ENCODE results near the gene NPS.

DNA sequence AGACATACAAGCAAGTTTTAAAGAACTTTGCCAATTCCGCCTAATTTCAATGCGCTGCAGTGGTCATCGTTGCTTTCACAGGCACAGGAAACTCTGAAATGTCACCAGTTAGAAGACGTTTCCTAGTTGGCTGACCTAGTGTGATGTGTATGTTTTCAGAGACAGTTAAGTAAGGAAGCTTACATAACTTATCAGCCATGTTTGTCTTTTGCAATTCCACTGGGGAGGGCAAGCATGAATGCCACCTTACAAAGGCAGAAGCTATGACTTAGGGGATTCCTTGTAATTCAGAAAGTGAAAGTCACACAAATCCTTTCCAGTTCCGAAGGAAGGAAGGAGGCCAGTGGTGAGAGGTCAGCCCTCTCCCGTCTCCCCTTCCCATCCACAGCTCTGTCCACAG is 15.0 kb upstream of the NPS start:
- TF ChIP-seq, protein P1, sequence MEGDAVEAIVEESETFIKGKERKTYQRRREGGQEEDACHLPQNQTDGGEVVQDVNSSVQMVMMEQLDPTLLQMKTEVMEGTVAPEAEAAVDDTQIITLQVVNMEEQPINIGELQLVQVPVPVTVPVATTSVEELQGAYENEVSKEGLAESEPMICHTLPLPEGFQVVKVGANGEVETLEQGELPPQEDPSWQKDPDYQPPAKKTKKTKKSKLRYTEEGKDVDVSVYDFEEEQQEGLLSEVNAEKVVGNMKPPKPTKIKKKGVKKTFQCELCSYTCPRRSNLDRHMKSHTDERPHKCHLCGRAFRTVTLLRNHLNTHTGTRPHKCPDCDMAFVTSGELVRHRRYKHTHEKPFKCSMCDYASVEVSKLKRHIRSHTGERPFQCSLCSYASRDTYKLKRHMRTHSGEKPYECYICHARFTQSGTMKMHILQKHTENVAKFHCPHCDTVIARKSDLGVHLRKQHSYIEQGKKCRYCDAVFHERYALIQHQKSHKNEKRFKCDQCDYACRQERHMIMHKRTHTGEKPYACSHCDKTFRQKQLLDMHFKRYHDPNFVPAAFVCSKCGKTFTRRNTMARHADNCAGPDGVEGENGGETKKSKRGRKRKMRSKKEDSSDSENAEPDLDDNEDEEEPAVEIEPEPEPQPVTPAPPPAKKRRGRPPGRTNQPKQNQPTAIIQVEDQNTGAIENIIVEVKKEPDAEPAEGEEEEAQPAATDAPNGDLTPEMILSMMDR (IDR thresholded peaks at IDR 0.05; ENCODE audit: insufficient read depth, low read length, poor library complexity, severe bottlenecking): no peak
- TF ChIP-seq EZH2phosphoT487 (conservative IDR thresholded peaks at IDR 0.05; ENCODE audit: low read length): no peak
